Mononuclear cell (primary cell): Measurements from ENCODE around the gene TBC1D17. TPM values are rescaled to one million over a fixed set of nuclear protein-coding genes. Genes with fewer than 3 reads are reported as not detected.

Experiments used
- H3K27me3 ChIP-seq: 2 replicates; pipeline ENCODE4 v1.6.0; 2011; ENCODE audit warnings: low read length, control low read depth; ENCODE audit not compliant: insufficient read depth
- H3K4me1 ChIP-seq: 2 replicates; pipeline ENCODE4 v1.5.1; 2011; ENCODE audit warnings: mild to moderate bottlenecking, low read length, control low read depth; ENCODE audit not compliant: insufficient read depth
- H3K4me3 ChIP-seq: 2 replicates; pipeline ENCODE4 v1.5.1; 2011; ENCODE audit warnings: mild to moderate bottlenecking, low read length, moderate library complexity
- H3K9me3 ChIP-seq: 2 replicates; pipeline ENCODE4 v1.5.1; 2011; ENCODE audit warnings: low read depth, mild to moderate bottlenecking, control low read depth, low read length
- total RNA-seq: library from RNA; depleted of rRNA; stranded (reverse); fragments of >200 nt; gene quantifications from one replicate; pipeline ENCODE4 v1.2.3, GENCODE V29; 2012

TBC1D17 gene
- total RNA-seq = 6.1 TPM

DNA sequence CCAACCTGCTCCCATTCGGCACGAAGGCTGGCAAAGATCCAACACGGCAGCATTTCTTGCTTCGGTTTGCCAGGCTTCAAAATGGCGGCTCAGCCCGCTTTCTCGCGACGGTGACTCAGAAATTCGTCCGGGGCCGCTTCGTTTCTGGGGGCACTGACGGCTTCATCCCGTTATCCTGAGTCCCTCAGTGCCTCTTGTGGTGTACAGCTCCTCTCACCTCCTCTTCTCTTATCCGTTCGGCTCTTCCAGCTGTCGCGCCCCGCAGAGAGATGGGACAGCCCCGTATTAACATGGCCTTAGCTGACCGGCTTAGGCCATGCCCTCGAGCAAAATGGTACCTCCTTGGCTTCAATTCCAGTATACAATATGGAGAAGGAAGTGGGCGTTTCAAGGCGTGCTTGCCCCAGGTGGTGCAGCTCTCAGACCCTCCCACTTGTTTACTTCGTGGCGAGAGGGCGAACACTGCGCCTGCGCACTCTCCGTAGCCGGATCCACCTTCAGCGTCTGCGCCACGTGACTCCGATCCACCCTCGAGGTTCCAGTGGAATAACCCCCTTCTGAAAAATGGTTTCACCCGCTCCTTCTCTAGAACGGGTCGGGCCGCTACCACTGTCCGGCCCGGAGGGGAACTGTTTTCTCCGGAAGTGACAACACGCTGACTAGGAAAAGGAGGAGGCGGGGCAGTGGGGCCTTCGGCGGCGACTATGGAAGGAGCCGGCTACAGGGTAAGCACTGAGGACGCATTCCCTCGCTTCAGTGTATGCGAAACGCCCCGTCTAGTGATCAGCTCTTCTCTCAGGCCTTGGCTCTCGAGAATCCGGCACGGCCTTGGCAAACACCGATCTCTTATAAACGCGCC lies at the start of gene TBC1D17, which contains the start of gene AKT1S1:
Gene TBC1D17, plus strand, starts transcription at position 683 of the 859 bp plus-strand sequence. Its CDS starts 22 bp downstream, at position 705.
Gene AKT1S1, minus strand, starts transcription at position 336 of the 859 bp plus-strand sequence. CDS start 4,060 bp downstream, outside the sequence.
- H3K4me1 ChIP-seq = peaks cover 25% of the 10 kb centered on the region
- no peaks in the 10 kb centered on the region for H3K9me3 ChIP-seq
- peak within 1 kb of the TSS; percentile 99 for H3K4me3 ChIP-seq

DNA sequence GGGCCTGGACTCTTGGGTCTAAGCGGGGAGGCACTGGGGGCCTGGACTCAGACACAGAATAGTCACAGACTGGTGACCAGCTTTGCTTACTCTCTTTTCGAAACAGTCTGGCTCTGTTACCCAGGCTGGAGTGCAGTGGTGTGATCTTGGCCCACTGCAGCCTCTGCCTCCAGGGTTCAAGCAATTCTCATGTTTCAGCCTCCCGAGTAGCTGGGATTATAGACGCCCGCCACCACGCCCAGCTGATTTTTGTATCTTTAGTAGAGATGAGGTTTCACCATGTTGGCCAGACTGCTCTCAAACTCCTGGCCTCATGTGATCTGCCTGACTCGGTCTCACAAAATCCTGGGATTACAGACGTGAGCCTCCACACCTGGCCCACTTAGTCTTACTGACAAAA lies 48.3 kb upstream of the TBC1D17 start:
- no peak overlapping the region for H3K4me3 ChIP-seq
- H3K4me1 ChIP-seq = peaks cover 23% of the 10 kb centered on the region
- H3K27me3 ChIP-seq = no peaks in the 10 kb centered on the region
- no peaks in the 10 kb centered on the region for H3K9me3 ChIP-seq

More for the DNA sequence above, at the start of gene TBC1D17, which contains the start of gene AKT1S1:
- H3K27me3 ChIP-seq = no peaks in the 10 kb centered on the region

DNA sequence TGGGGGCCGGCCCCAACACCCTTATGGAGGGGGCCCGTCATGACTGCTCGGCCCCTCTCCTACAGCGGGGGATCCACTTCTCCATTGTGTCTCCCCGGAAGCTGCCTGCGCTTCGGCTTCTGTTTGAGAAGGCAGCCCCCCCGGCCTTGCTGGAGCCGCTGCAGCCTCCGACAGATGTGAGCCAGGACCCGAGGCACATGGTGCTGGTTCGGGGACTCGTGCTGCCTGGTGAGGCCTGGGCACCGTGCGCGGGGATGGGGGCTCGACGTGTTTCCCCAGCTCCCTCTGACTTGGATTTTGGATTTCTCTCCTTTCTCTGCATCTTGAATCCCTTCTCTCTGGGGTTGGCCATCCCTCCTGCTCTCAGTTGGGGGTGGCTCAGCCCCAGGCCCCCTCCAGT lies 47.8 kb upstream of the TBC1D17 start:
- Histone ChIP-seq H3K9me3 (no peaks in the 10 kb centered on the region), H3K4me1 (peaks cover 23% of the 10 kb centered on the region), H3K4me3 (no peak overlapping the region), H3K27me3 (no peaks in the 10 kb centered on the region)

DNA sequence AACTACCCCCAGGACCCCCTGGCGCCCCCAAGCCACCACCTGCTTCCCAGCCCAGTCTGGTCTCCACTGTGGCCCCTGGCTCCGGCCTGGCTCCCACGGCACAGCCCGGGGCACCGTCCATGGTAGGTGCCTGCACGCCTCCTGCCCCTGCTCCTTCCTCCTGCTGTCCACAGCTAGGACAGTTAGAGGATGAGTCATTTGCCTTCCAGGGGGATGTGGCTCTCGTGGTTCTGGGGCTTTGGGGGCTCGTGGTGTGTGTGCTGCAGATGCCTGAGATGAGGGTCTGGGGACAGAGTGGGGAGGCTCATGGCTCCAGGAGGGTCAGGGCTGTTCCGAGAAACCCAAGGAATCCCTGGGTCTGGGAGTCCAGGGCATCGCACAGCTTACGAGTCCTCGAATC lies 46.7 kb upstream of the TBC1D17 start:
- no peaks in the 10 kb centered on the region for H3K27me3 ChIP-seq
- no peaks in the 10 kb centered on the region for H3K9me3 ChIP-seq
- H3K4me3 ChIP-seq = no peak overlapping the region
- peaks cover 23% of the 10 kb centered on the region for H3K4me1 ChIP-seq

DNA sequence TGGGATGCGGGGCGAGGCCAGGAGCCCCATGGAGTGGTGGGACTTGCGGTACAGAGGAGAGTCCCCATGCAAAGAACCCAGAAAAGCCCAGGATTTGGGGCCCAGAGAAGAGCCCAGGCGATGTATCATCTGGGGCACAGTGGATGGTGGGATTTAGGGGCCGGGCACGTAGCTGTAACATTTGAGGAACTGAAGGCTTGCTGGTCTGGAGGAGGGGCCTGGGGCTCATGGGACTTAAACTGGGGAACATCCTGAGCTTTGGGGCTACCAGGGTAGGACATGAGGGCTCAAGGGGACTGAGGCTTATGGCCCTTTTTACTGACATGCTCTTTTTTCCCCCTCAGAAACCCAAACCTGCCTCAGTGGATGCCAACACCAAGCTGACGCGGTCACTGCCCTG lies 45.9 kb upstream of the TBC1D17 start:
- no peaks in the 10 kb centered on the region for H3K9me3 ChIP-seq
- H3K4me3 ChIP-seq = no peak overlapping the region
- H3K4me1 ChIP-seq = peaks cover 23% of the 10 kb centered on the region
- H3K27me3 ChIP-seq = no peaks in the 10 kb centered on the region

DNA sequence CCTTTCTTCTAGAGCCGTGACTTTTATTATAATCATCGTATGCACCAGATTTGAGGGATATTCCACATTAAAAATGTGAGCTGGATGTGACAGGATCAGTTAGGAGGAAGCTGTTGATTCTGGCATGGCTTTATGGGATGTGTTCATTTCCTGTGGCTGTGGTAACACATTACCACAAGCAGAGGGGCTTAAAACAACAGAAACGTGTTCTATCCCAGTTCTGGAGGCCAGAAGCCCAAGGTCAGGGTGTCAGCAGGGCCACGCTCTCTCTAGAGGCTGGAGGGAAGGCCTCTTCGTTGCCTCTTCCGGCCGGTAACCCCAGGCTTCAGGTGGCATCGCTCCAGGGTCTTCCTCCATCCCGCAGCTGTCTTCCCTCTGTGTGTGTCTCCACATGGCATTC lies 44.9 kb upstream of the TBC1D17 start:
- no peak overlapping the region for H3K4me3 ChIP-seq
- H3K9me3 ChIP-seq = no peaks in the 10 kb centered on the region
- H3K27me3 ChIP-seq = no peaks in the 10 kb centered on the region
- peaks cover 23% of the 10 kb centered on the region for H3K4me1 ChIP-seq

DNA sequence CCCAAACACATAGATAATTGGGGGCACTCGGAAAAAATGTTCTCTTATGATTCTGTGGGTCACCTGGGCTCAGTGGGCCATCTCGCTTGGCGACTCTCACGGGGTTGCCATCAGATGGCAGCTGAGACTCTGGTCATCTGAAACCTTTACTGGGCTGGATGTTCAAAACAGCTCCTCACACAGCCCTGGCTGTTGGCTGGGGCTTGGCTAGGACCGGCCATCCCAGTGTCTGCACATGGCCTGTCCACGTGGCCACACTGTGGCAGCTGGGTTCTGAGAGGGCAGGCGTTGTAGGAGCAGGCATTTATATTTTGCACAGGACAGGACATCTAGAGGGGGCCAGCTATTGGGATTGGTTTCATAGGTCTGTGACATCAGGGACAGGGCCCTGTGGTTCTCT lies 43.9 kb upstream of the TBC1D17 start:
- Histone ChIP-seq H3K4me3 (no peak overlapping the region), H3K4me1 (peaks cover 23% of the 10 kb centered on the region), H3K27me3 (no peaks in the 10 kb centered on the region), H3K9me3 (no peaks in the 10 kb centered on the region)

DNA sequence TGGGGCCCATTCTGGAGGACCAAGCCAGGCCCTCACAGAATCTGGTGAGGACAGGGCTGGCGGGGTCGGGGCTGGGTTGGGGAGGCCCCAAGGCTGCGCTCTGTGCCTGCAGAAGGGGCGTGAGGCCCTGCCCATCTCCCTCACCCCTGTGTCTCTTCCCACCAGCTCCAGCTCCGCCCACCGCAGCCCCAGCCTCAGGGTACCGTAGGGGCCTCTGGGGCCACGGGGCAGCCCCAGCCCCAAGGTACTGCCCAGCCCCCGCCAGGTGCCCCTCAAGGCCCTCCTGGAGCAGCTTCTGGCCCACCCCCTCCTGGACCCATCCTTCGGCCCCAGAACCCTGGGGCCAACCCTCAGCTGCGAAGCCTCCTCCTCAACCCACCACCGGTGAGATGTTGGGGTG lies 41.9 kb upstream of the TBC1D17 start:
- Histone ChIP-seq H3K27me3 (no peaks in the 10 kb centered on the region), H3K4me1 (peaks cover 23% of the 10 kb centered on the region), H3K4me3 (no peak overlapping the region), H3K9me3 (no peaks in the 10 kb centered on the region)

DNA sequence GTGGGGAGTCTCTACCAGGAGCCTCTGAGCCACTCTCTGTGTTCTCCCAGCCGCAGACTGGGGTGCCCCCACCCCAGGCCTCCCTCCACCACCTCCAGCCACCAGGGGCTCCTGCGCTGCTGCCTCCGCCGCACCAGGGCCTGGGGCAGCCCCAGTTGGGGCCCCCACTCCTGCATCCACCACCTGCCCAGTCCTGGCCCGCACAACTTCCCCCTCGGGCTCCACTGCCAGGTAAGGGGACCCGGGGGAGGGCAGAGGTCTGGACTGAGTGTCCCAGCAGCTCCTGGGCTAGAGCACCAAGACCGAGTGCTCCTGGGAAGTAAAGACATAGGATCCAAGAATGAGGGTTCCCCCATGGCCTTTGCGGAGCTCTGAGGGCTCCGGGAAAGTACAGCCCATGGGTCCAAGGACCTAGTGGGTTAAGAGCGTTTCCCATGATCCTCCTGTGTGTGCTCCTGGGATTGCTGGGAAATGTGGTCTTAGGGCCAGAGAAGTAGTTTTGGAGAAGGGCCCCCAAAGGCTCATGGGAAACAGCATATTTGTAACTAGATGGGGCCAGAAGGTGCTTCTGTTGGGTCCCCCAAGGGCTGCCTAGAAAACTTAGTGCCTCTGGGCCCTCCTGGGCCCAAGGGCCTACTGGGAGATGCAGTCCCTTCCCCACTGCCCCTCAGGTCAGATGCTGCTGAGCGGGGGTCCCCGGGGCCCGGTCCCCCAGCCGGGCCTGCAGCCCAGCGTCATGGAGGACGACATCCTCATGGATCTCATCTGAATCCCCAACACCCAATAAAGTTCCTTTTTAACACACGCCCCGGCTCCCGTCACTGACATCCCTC lies 41.1 kb upstream of the TBC1D17 start:
- peaks cover 17% of the 10 kb centered on the region for H3K4me1 ChIP-seq
- H3K4me3 ChIP-seq = no peak overlapping the region
- H3K27me3 ChIP-seq = no peaks in the 10 kb centered on the region
- H3K9me3 ChIP-seq = no peaks in the 10 kb centered on the region

DNA sequence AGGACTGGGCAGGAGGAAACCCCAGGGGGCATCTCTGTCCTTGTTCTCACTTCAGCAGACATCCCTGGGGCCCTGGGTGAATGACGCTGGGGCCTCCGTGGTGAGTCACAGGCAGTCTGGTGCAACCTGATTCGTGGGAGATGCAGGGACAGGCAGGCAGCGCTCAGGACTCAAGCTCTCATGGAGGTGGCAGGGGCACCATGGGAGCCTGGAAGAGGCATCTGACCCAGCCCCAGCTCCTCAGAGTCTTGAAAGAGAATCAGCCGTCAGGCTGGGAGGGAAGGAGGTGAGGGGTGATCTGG lies 40.5 kb upstream of the TBC1D17 start:
- H3K27me3 ChIP-seq = no peaks in the 10 kb centered on the region
- H3K4me1 ChIP-seq = peaks cover 12% of the 10 kb centered on the region
- H3K9me3 ChIP-seq = no peaks in the 10 kb centered on the region
- H3K4me3 ChIP-seq = no peak overlapping the region

DNA sequence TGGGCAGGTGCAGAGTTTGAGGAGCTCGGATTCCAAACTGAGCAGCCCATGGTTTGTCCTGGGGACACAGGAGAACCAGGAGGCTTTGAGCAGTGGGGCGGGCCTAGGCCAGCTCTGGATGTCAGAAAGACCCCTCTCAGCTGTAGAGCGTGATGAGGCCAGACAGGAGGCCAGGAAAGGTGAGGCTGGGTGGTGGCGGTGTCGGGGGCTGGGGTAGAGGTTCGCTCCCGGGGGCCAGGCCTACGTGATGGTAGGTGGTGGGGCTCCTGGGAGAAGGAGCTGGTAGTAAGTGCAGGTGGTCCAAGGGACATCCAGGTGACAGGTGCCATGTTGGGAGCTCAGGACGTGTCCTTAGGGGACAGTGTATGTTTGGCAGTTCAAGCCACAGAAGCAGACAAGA lies 40.1 kb upstream of the TBC1D17 start:
- peaks cover 8% of the 10 kb centered on the region for H3K4me1 ChIP-seq
- H3K9me3 ChIP-seq = no peaks in the 10 kb centered on the region
- H3K27me3 ChIP-seq = no peaks in the 10 kb centered on the region
- H3K4me3 ChIP-seq = no peak overlapping the region

DNA sequence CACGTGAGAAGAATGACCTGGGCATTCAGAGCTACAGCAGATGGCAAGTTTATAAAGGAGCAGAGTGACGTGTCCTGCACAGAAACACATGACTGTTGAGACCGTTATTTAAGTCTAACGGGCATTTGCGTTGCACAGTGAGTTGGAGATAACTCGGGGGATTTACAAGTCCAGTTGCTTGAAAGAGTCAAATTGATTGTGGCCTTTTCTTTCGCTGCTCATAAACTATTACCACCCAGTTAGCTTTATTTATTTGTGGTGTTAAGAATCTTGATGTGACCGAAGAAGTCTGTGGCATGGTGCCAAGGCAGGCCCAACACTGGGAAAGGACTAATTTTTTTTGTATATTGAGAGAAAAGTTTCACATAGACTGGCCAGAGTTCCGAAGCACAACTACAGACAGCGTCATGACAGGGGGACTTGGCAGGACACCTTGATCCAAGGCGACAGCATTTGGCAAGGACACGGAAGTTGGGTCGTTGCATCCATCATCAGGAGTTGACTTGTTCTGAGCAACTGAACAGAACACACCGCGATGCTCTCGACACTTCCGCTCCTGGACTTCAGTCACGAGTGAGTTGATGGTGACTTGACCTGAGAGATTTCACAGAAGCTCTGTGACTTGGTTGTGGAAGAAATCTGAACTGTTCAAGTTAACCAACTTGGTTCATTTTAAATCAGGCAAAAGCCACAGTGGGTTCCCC lies 38.5 kb upstream of the TBC1D17 start:
- Histone ChIP-seq H3K4me3 (no peak overlapping the region), H3K4me1 (peaks cover 10% of the 10 kb centered on the region), H3K9me3 (no peaks in the 10 kb centered on the region), H3K27me3 (no peaks in the 10 kb centered on the region)

DNA sequence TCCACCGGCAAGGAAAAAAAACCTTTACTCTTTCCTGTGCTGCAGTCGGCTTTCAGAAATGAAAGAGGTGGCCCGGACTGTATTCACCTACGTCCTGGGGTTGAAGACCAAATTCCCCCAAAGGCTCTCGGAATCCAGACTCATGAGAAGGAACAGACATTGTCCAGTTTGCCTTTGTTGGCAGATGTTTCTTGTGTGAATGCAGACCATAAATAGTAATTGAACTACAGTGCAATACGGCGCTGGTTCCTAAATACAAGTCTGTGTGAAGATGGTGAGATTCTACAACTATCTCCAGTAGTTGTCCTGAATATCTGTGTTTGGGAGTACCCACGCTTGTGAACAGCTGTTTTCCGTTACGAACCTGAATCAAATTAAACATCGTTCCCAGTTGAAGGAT lies 37.8 kb upstream of the TBC1D17 start:
- Histone ChIP-seq H3K9me3 (no peaks in the 10 kb centered on the region), H3K4me3 (no peak overlapping the region), H3K27me3 (no peaks in the 10 kb centered on the region), H3K4me1 (peaks cover 17% of the 10 kb centered on the region)

DNA sequence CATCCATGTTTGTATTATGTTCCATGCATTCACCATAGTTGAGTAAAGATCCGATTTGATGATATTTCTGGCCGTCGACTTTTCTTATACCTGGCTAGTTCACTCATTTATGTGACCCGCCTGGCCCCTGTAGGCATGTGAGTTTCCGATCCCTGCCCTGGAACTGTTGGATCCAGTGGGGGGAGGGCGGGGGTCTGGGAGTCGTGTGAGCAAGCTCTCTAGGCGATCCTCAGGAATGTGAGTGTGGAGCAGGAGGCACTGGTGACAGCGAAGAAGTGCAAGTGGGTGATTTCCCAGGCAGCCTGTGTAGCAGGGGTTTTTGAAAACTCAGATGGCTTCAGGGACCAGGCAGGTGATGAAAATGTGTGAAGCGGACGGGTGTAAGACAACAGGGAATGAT lies 37.2 kb upstream of the TBC1D17 start:
- Histone ChIP-seq H3K27me3 (no peaks in the 10 kb centered on the region), H3K4me3 (no peak overlapping the region), H3K4me1 (peaks cover 23% of the 10 kb centered on the region), H3K9me3 (no peaks in the 10 kb centered on the region)

DNA sequence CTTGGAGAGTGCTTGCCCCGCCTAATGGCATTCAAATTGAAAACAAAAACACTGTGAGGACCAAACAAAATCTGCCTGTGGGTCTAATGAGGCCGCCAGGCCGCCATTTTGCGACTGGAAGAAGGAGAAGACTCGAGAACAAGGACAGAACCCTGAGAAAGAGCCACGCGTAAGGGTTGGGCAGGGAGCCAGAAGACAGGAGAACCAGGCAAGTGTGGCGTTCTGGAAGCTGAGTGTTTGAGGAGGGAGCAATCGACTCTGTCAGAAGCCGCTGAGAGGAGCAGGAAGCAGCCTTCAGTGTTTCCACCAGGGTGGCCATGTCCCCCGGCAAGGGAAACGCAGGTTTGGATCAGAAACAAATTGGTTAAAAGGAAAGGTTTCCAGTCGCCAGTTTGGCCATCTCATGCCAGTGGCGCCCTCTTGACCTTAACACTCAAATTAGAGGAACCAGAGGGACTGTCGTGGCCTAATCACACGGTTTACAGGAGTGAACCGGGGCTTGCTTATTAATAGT lies 36.7 kb upstream of the TBC1D17 start:
- H3K9me3 ChIP-seq = no peaks in the 10 kb centered on the region
- H3K4me1 ChIP-seq = peaks cover 28% of the 10 kb centered on the region
- H3K27me3 ChIP-seq = no peaks in the 10 kb centered on the region
- H3K4me3 ChIP-seq = no peak overlapping the region
